Measurements from ENCODE around the gene ZNF837.

DNA sequence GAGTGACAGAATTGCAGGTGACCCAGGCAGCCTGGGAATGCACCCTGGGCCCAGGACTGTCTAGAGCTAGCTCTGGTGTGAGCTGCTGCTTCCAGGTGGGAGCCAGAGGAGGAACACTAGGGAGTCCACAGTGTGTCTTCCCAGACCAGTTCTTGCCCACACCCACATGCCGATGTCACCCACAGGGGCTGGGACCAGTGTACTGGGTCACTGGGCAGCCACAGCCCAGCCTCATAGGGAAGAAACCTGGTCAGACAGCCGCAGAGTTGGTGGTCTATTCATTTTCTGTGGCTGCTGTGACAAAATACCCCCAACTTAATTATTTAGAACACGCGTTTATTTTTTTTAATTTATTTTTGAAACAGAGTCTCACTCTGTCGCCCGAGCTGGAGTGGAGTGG is 17.7 kb upstream of the ZNF837 start:
- TF ChIP-seq EZH2 (IDR thresholded peaks at IDR 0.05; ENCODE audit: low read length, missing control alignments), result no peak
- TF ChIP-seq, protein P1, sequence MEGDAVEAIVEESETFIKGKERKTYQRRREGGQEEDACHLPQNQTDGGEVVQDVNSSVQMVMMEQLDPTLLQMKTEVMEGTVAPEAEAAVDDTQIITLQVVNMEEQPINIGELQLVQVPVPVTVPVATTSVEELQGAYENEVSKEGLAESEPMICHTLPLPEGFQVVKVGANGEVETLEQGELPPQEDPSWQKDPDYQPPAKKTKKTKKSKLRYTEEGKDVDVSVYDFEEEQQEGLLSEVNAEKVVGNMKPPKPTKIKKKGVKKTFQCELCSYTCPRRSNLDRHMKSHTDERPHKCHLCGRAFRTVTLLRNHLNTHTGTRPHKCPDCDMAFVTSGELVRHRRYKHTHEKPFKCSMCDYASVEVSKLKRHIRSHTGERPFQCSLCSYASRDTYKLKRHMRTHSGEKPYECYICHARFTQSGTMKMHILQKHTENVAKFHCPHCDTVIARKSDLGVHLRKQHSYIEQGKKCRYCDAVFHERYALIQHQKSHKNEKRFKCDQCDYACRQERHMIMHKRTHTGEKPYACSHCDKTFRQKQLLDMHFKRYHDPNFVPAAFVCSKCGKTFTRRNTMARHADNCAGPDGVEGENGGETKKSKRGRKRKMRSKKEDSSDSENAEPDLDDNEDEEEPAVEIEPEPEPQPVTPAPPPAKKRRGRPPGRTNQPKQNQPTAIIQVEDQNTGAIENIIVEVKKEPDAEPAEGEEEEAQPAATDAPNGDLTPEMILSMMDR (conservative IDR thresholded peaks at IDR 0.05 in 1 of 2, IDR thresholded peaks at IDR 0.05 in 1 of 2; ENCODE audit: low read depth in 1 of 2, low read length in 2 of 2), result no peak
